Activated CD4-positive, alpha-beta T cell treated with anti-CD3 and anti-CD28 coated beads, Interleukin-2, Interleukin-6, amounts not matched to agents 100 ng/mL and 50 ng/mL, durations not matched to agents 16 hours and 8 hours (primary cell): ENCODE measurements around the gene EHMT1.
"Not testable (repeated sequence)": the region's sequence is repeated elsewhere in the genome, so short reads cannot be mapped to it uniquely, and the experiment has no call there.

ENCODE experiments used
- DNase-seq: peaks from one replicate; pipeline ENCODE4 v3.0.0-alpha.2; 2020

The EHMT1 gene

GRCh38 chr9:137789295-137789895 lies 170.6 kb downstream of the EHMT1 start:
- no peak for DNase-seq

- DNase-seq, result no peak
Observed at GRCh38 chr9:137791947-137792346, 173.1 kb downstream of the EHMT1 start.

- DNase-seq, result no peak
Observed at GRCh38 chr9:137793196-137793841, 174.5 kb downstream of the EHMT1 start.

- DNase-seq, result no peak
Observed at GRCh38 chr9:137795156-137795666, 176.4 kb downstream of the EHMT1 start.

GRCh38 chr9:137797206-137798120 lies 178.7 kb downstream of the EHMT1 start:
- no peak for DNase-seq

GRCh38 chr9:137798142-137798541 lies 179.3 kb downstream of the EHMT1 start:
- no peak for DNase-seq

GRCh38 chr9:137798901-137799629 lies 180.3 kb downstream of the EHMT1 start:
- DNase-seq, result no peak

- DNase-seq, result no peak
Observed at GRCh38 chr9:137799630-137799983, 180.8 kb downstream of the EHMT1 start.

- no peak for DNase-seq
Observed at GRCh38 chr9:137800196-137801022, 181.6 kb downstream of the EHMT1 start.

- no peak for DNase-seq
Observed at GRCh38 chr9:137801023-137801319, 182.2 kb downstream of the EHMT1 start.

- no peak for DNase-seq
Observed at GRCh38 chr9:137802021-137802420, 183.2 kb downstream of the EHMT1 start.

- no peak for DNase-seq
Observed at GRCh38 chr9:137802521-137803243, 183.9 kb downstream of the EHMT1 start.

- DNase-seq, result no peak
Observed at GRCh38 chr9:137804908-137805630, 186.3 kb downstream of the EHMT1 start.

- DNase-seq, result peak; percentile 17
Observed at GRCh38 chr9:137807721-137808703, 189.2 kb downstream of the EHMT1 start.

- no peak for DNase-seq
Observed at GRCh38 chr9:137809040-137809576, 190.3 kb downstream of the EHMT1 start.

GRCh38 chr9:137809726-137810450 lies 191.1 kb downstream of the EHMT1 start:
- not testable (repeated sequence) for DNase-seq

- DNase-seq, result no peak
Observed at GRCh38 chr9:137811283-137811870, 192.6 kb downstream of the EHMT1 start.
